Lung (tissue), 12 donors: ENCODE measurements around the gene MISP3. TPM values are rescaled to one million over a fixed set of nuclear protein-coding genes. Genes with fewer than 3 reads are reported as not detected.
A peak's percentile ranks its signal among the peaks of the same experiment; 100 is the strongest.

Experiments
- ATAC-seq: fragments of 200-7000 bp; cut with Tn5 transposase; one replicate; pipeline ENCODE4 v1.9.1; 2020; ENCODE audit warnings: moderate number of reproducible peaks; ENCODE audit not compliant: insufficient read depth, low FRiP score
- DNase-seq, 3 donors: peaks; one replicate each; pipeline ENCODE4 v3.0.0-alpha.2; 2013 to 2017
- H3K27ac ChIP-seq, 2 donors: one replicate each; pipeline ENCODE4 v1.5.1; 2013; ENCODE audit warnings: mild to moderate bottlenecking in 2 of 2, moderate library complexity in 2 of 2, control low read depth in 1 of 2, inconsistent platforms in 1 of 2, low read depth in 1 of 2, low read length in 1 of 2
- H3K27me3 ChIP-seq, 3 donors: one replicate each; pipeline ENCODE4 v1.5.1; 2013; ENCODE audit warnings: low read length in 2 of 3; ENCODE audit not compliant: control insufficient read depth in 3 of 3, insufficient read depth in 3 of 3
- H3K36me3 ChIP-seq, 4 donors: one replicate each; pipeline ENCODE4 v1.5.1; 2013; ENCODE audit warnings: low read length in 4 of 4, mild to moderate bottlenecking in 1 of 4, moderate library complexity in 1 of 4; ENCODE audit not compliant: control insufficient read depth in 4 of 4, insufficient read depth in 4 of 4
- H3K4me1 ChIP-seq, 5 donors: one replicate each; pipeline ENCODE4 v1.5.1; 2013; ENCODE audit warnings: low read length in 5 of 5, mild to moderate bottlenecking in 2 of 5, moderate library complexity in 1 of 5; ENCODE audit not compliant: control insufficient read depth in 5 of 5, insufficient read depth in 5 of 5
- H3K4me3 ChIP-seq: one replicate; pipeline ENCODE4 v1.5.1; 2013; ENCODE audit warnings: mild to moderate bottlenecking, control low read depth, moderate library complexity
- H3K9ac ChIP-seq, 2 donors: one replicate each; pipeline ENCODE4 v1.5.1; 2013; ENCODE audit warnings: low read length in 2 of 2, control low read depth in 1 of 2; ENCODE audit not compliant: insufficient read depth in 1 of 2
- H3K9me3 ChIP-seq, 4 donors: one replicate each; pipeline ENCODE4 v1.5.1; 2013; ENCODE audit warnings: low read length in 3 of 4, mild to moderate bottlenecking in 1 of 4, moderate library complexity in 1 of 4; ENCODE audit not compliant: control insufficient read depth in 4 of 4, insufficient read depth in 3 of 4
- CTCF ChIP-seq: IDR thresholded peaks from 2 replicates; pipeline ENCODE4 v1.5.1; 2012; ENCODE audit warnings: mild to moderate bottlenecking; ENCODE audit errors: control extremely low read depth, extremely low read depth
- WGBS, 2 donors: extraction: QIAGEN DNeasy Blood & Tissue Kit; methylation state at CpG; one replicate each; pipeline ENCODE4 v1.1.7; 2013; 5-methylcytosine and 5-hydroxymethylcytosine counted together
- polyA plus RNA-seq, 2 donors: library from polyadenylated mRNA; stranded (reverse); fragments of 200-250 nt; gene quantifications; one replicate each; pipeline ENCODE4 v1.2.1, GENCODE V29; 2013
- total RNA-seq, 2 donors: library from RNA; depleted of rRNA in 1 of 2; stranded (reverse); fragments of >200 nt in 1 of 2; gene quantifications; one replicate each; pipeline ENCODE4 v1.2.1, GENCODE V29; 2014 to 2021
- donor health status: control.
- donor health status: control.
- donor health status: Bipolar disorder and iron deficiency.
- donor health status: healthy.
- donor health status: DM: yes; HTN: yes; CAD: no.

The MISP3 gene
- total and polyA plus RNA-seq, 4 donors = 3.5 to 11.2 (median 7.4) TPM

GRCh38 chr19:14089412-14089661 is 16.8 kb downstream of the MISP3 start:
- H3K27ac ChIP-seq = peak overlapping the region in 1 of 2 donors; percentile 71
- peak in 2 of 3 donors; percentile 41 to 49 for DNase-seq
- peaks cover 0 to 9% (median 2%) of the 10 kb centered on the region in 4 donors for H3K9me3 ChIP-seq
- H3K4me3 ChIP-seq = peak overlapping the region; percentile 36
- H3K27me3 ChIP-seq = no peaks in the 10 kb centered on the region
- no peak overlapping the region for H3K9ac ChIP-seq
- 20 to 21% methylated on average over 16 of the region's 16 CpGs for WGBS, 2 donors
- ATAC-seq = no peak
- peaks cover 0 to 9% (median 0%) of the 10 kb centered on the region in 5 donors for H3K4me1 ChIP-seq
- TF ChIP-seq CTCF = no peak
- H3K36me3 ChIP-seq = peaks cover 0 to 18% (median 9%) of the 10 kb centered on the region in 4 donors

- peaks cover 0 to 9% (median 2%) of the 10 kb centered on the region in 4 donors for H3K9me3 ChIP-seq
- H3K9ac ChIP-seq = no peak overlapping the region
- ATAC-seq (no peak), DNase-seq (peak; percentile 50 to 65 (median 57))
- 1% methylated on average over 78 to 141 of the region's 142 CpGs for WGBS, 2 donors
- H3K4me1 ChIP-seq = peaks cover 0 to 9% (median 0%) of the 10 kb centered on the region in 5 donors
- no peaks in the 10 kb centered on the region for H3K27me3 ChIP-seq
- H3K36me3 ChIP-seq = peaks cover 0 to 20% (median 9%) of the 10 kb centered on the region in 4 donors
- no peak for TF ChIP-seq CTCF
- peak overlapping the region; percentile 41 for H3K4me3 ChIP-seq
- peak overlapping the region; percentile 77 to 83 for H3K27ac ChIP-seq
Measured at GRCh38 chr19:14089662-14090508, 17.3 kb downstream of the MISP3 start.

GRCh38 chr19:14090509-14091080 is 18.0 kb downstream of the MISP3 start, which contains the start of gene SAMD1:
Gene SAMD1 (minus strand): TSS chr19:14090751.
- Histone ChIP-seq H3K27ac (peak within 1 kb of the TSS; percentile 92 to 94), H3K4me3 (peak within 1 kb of the TSS; percentile 77), H3K27me3 (no peaks in the 10 kb centered on the region), H3K4me1 (peaks cover 0 to 9% (median 0%) of the 10 kb centered on the region in 5 donors), H3K9ac (peak within 1 kb of the TSS in 1 of 2 donors; percentile 71), H3K9me3 (peaks cover 0 to 9% (median 2%) of the 10 kb centered on the region in 4 donors), H3K36me3 (peaks cover 0 to 20% (median 9%) of the 10 kb centered on the region in 4 donors)
- ATAC-seq (peak; percentile 61), DNase-seq (peak; percentile 95 to 98 (median 95))
- no peak for TF ChIP-seq CTCF
- 0 to 2% methylated on average over 14 to 52 of the region's 65 CpGs for WGBS, 2 donors
